Right ventricle myocardium superior (tissue), 1 donor: Measurements from ENCODE around the gene CD40. TPM values are rescaled to one million over a fixed set of nuclear protein-coding genes. Genes with fewer than 3 reads are reported as not detected.

Experiments used
- ATAC-seq: fragments of 200-7000 bp; cut with Tn5 transposase; one replicate; pipeline ENCODE4 v1.9.1; 2020; ENCODE audit warnings: mild to moderate bottlenecking; ENCODE audit not compliant: poor library complexity
- DNase-seq: peaks from one replicate; pipeline ENCODE4 v3.0.0-alpha.2; 2020
- intact Hi-C: fragments of 100-400 bp; cut with DNase I; formaldehyde crosslinking; loops from one replicate; pipeline ENCODE4 v1.11.2; 2022
- total RNA-seq: library from RNA; stranded (reverse); fragmentation: NEBNext Ultra II Directional; extraction: Animal tissue kit (Norgen Biotek cat#: 25700); gene quantifications from one replicate; pipeline ENCODE4 v1.2.1, GENCODE V29; 2021
- donor health status: DM: no; HTN: yes; CAD: no; lungs with severe emphysema.

The CD40 gene
- total RNA-seq, 1 donor from 2014 or later: 7.4 TPM

DNA sequence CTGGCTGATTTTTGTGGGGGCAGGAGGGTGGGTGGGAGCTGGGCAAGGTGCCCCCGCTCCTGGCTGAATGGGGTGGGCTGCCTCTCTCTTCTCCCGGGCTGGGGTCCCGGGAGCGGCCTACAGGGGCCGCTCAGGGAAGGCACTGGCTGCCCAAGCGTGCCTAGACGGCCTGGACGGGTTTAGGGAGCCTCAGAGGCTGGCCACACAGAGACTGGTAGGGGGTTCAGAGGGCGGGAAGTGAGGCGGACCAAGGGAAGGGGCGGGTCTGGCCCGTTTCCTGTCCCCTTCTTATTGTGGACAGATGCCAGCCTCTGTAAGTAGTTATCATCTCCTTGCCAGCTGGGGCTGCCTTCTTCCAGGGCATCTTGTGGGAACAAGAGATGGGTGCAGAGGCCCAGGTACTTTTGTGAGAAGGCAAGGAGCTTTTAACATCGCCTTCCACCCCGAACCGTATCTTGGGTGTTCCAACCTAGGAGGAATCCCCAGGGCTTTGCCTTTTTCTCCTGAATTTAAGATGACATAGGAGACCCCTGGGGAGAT is 437 bp downstream of the CD40 start:
- intact Hi-C loops: no loop called here
- DNase-seq (peak; percentile 63), ATAC-seq (peak; percentile 68)

DNA sequence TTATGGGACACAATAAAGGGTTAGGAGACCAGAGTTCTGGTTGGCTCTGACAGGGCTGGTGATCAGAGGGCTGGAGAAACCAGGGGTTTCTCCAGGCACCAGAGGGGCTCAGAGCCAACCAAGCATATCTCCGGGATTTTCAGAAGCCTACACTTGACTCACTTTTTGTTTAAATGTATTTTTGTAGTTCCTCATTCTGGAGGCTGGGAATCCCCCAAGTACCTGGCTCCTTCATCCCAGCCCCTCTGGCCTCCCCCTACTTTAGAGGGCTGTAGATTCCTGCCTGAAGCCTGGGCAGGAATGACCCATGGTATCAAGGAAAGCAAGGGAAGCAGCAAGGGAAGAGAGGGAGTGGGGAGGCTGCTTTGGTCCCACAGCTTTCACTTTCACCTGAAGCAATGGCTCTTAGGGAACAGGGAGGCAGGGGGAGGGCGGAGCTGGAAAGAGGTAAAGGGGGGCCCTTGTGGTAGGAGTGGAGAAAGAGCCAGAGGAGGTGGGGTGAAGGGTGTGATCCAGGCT is 973 bp downstream of the CD40 start:
- ATAC-seq (no peak), DNase-seq (no peak)
- intact Hi-C loops: no loop called here

DNA sequence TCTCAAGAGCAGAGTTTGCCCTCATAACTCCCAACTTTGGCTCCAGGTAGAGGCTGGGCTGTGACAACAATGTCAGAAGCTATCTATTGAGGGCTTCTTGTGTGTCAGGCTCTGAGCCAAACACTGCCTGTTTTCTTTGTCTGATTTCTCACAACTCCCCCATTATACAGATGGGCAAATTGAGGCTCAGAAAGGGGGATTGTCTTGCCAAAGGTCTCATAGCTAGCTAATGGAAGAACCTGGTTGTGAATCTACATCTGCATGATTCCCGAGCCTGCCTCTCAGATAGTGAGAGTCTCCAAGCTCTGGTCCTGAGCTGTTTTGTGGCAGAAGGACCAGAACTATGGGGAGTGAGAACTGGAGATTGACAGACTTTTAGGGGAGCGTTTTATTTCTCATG is 1.4 kb downstream of the CD40 start:
- DNase-seq: no peak
- intact Hi-C loops: no loop called here
- ATAC-seq: no peak

DNA sequence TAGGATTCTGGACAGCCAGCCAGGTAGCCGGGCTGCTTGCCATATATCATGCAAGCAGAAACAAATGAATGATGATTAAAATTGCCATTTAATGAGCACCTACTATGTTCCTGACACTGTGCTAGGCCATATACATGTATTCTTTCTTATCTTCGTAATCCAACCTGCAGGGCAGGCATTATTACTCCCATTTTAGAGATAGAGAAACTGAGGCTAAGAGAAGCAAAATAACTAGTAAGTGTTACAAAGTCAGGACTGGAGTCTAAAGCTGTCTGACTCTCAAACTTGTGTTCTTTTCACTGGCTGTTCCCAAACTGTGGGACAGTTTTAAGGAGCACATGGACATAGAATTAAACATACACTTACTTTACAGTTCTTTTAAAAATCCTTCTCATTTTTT is 2.0 kb downstream of the CD40 start:
- ATAC-seq: no peak
- no peak for DNase-seq

DNA sequence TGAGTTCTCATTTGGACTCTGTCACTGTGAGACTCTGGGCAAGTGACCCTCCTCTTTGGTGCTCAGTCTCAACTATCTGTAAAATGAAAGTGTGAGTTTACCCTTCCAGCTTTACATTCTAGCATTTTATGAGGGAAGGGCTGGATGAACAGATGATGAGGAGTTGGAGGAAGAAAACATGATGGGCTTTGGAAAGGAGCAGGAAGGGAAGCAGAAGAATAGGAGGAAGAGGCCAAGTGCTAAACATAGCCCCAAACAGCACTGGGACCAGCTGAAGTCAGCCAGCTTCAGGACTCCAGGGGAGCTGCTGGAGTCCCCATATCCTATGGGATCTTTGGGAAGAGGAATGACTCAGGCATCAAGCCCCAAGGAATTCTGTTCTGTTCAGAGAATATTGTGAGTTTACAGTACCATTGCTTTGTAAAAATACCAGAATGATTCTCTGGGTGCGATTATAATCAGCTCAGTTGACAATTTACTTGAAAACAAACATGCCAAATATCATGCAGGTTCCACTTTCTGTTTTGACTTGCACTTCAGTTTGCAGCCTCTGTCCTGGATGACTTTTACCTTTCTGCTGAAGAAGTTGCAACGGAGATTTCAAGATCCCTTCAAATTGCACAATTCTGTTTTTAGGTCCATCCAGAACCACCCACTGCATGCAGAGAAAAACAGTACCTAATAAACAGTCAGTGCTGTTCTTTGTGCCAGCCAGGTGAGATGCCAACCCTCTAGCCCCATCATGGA is 3.2 kb downstream of the CD40 start:
- DNase-seq (no peak), ATAC-seq (no peak)
- intact Hi-C loops: no loop called here

More for the DNA sequence above, 2.0 kb downstream of the CD40 start:
- intact Hi-C loops: no loop called here

DNA sequence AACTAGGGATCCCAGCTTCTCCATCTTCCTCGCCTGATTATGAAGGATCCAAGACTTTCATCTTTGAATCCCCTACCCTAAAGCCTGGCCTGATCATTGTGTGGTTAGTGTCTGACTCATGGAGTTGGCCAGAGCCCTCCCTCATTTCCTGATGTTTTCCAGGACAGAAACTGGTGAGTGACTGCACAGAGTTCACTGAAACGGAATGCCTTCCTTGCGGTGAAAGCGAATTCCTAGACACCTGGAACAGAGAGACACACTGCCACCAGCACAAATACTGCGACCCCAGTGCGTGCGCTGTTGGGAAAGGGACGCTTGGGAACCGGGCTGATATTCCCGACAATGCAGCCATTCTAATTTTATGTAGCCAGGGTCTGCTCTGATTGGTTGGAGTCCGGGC is 4.0 kb downstream of the CD40 start:
- ATAC-seq (no peak), DNase-seq (no peak)

DNA sequence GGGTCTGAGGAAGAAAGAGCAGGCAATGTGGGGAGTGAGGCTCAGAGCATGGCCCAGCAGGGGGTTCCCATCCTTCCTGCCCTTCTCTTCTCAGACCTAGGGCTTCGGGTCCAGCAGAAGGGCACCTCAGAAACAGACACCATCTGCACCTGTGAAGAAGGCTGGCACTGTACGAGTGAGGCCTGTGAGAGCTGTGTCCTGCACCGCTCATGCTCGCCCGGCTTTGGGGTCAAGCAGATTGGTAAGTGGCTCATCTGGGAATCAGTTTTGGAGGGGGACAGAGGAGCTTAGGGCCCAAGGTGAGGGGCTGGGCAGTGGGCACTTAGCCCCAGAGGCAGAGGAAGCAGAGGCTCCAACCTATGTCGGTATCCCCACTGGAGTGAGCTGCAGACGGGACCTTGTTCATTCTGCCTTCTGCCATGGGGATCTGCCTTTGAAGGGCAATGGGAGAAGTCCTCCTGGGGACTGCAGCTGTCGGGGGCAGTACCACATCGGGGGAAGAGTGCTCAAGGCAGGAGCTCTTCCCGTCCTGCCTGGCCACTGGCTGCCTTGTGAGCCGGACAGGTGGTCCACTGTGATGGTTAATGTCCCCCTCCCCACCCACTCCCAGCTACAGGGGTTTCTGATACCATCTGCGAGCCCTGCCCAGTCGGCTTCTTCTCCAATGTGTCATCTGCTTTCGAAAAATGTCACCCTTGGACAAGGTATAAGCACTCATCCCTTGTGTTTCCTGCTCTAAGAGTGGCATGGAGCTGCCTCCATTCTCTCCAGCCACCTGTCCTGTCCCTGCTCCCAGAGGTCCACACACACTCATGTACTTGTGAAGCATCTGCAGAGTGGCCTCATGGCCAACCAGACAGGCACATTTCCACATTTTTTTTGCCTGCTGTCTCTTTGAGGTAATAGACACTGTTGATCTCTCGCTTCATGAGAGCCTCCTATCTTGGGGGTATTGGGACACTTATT is 4.7 kb downstream of the CD40 start:
- DNase-seq (no peak), ATAC-seq (no peak)
- intact Hi-C loops: no loop called here

More for the DNA sequence above, 4.0 kb downstream of the CD40 start:
- intact Hi-C loops: no loop called here

DNA sequence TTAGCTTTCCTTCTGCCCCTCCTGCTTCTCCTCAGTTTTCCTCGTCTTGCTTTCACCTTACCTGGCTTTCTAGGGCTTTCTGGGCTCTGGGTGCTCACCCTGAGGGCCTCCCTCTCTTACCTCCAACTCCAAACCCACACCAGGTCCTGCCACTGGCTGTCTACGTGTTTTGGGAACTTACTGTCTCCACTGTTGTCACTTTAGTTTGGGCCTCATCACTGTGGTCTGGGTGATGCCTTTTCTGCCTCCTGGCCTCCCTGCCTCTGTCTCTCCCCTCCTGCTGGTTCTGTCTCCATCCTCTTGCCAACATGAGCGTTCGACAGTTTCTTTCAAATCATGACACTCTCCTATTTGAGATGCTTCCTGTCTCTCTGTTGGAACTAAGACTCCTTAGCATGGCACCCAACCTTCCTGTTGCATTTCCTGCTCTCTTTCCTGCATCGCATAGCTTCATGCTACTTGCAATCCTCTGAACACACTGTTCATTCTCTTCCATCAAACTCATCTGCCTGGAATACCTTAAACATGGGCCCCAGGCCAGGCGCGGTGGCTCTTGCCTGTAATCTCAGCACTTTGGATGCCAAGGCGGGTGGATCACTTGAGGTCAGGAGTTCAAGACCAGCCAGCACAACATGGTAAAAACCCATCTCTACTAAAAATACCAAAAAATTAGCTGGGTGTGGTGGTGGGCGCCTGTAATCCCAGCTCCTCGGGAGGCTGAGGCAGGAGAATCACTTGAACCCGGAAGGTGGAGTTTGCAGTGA is 5.5 kb downstream of the CD40 start:
- ATAC-seq (no peak), DNase-seq (no peak)
- intact Hi-C loops: no loop called here

DNA sequence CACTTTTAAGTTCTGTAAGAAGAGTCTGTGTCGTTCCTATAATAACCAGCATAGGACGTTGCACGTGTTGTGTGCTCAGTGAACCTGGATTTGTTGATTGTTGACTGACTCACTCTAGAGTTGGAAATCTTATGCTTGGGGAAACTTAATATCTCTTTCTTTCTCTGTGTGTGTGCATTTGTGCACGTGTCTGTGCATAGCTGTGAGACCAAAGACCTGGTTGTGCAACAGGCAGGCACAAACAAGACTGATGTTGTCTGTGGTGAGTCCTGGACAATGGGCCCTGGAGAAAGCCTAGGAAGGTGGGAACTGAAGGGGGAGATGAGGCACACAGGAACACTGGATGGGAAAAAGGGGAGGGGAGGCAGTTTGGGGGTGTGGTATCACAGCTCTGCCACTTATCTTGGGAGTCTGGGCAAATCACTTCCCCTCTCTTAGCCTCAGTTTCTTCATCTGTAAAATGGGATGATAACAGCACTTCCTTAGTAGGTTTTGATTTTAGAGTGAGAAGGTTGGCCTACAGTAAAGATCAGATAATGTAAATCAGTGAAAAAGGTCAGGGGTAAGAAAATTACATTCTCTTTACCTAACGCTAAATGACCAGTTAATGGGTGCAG is 8.4 kb downstream of the CD40 start:
- ATAC-seq: no peak
- intact Hi-C loops: no loop called here

DNA sequence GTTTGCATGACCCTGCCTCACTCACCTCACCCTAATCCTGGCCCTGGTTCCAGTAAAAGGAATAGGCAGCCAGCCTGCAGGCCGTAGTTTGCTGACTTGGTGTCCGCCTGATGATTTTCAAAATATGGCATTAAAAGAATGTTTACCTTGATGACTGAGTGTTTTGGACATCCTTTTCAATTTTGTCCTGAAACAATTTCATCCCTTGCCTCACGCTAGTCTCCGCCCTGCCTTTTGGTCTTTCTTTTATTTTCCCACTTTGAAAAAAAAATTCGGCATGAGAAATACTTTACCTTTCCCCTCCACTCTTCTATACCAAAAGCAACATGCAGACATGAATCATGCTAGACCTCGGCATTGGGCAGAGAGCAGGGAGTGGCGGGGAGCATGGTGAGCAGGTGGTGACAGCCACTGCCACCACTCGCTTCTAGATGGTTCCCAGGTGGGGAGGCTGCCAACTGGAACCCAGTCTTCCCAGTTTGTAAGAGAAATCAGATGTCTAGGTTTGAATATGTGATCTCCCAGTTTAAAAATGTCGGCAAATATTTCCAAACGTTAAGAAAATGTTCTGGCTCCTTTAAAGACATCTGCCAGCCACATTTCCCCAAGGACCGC is 9.4 kb downstream of the CD40 start:
- intact Hi-C loops: no loop called here
- ATAC-seq (no peak), DNase-seq (no peak)

More for the DNA sequence above, 8.4 kb downstream of the CD40 start:
- DNase-seq: no peak

DNA sequence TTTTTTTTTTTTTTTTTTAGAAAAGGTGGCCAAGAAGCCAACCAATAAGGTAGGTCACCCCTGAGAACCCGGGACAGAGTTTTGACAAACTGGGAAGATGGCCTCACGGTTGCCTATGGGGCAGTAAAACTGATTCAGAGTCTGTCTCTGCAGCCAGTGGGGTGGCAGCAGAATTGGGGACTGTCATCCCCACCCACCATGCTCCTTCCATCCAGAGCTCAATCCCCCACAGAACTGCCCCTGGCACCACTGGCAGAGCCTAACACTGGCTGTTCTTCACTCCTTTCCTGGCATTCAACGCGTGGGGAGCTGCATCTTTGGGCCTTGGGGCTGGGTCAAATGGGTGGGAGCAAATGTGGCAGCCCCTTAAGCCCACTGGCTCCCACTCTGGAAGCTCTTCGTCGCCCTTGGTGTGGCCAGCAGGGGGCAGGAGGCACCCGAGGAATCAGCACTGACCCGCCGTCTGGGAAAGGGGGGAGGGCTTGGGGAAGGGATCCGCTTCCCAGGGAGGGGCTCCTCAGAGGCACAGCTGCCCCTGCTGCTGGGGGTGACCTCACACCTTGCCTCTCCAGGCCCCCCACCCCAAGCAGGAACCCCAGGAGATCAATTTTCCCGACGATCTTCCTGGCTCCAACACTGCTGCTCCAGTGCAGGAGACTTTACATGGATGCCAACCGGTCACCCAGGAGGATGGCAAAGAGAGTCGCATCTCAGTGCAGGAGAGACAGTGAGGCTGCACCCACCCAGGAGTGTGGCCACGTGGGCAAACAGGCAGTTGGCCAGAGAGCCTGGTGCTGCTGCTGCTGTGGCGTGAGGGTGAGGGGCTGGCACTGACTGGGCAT is 10.4 kb downstream of the CD40 start:
- intact Hi-C loops: no loop called here
- DNase-seq: peak; percentile 54
- ATAC-seq: peak; percentile 73

DNA sequence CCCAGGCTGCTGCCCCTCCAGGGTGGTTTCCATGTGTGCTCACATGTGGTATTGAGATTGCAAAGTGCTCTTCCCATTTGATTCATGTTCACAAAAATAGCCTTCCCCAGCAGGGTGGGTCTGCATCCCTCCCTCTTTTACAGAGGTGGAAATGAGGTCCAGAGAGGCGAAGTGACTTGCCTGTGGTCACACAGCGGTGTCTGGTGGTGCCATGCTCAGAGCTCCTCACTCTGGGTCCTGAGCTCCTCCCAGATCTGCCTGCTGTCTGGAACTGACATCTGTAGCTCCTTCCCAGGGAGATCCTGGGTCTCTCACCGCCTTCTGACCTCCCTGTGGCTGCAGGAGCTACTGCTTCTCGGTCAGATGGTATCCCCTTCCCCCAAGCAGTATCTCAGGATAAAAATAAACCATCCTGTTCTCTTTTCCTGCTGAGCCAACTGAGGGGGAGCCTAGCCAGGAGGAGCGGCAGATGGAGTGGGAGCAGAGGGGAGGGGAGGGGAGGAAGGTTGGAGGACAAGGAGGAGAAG is 11.9 kb downstream of the CD40 start:
- intact Hi-C loops: loop anchor here (5.0 kb wide), 1 partner anchor 217 kb away; no protein-coding TSS in a partner anchor
- ATAC-seq: peak; percentile 48
- peak; percentile 34 for DNase-seq

DNA sequence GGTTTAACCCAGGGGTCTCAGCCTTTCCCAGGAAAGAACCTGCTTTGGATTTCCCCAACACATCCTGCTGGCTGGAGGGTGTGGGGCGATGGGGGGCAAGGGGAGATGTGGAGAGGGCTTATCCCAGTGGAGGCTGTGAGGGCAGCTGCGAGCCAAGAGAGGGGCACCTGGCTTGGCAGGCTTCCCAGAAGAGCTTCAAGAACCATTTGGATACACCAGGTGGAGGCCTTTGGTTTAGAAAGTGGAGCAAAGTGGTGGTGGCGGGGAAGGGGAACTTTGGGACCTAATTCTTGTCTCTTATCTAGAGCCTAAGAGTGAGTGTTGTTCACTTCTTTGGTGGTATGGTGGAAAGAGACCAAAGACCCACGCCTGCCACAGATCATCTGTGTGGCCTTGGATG is 12.4 kb downstream of the CD40 start:
- intact Hi-C loops: loop anchor here (5.0 kb wide), 1 partner anchor 217 kb away; no protein-coding TSS in a partner anchor
- DNase-seq (no peak), ATAC-seq (no peak)

DNA sequence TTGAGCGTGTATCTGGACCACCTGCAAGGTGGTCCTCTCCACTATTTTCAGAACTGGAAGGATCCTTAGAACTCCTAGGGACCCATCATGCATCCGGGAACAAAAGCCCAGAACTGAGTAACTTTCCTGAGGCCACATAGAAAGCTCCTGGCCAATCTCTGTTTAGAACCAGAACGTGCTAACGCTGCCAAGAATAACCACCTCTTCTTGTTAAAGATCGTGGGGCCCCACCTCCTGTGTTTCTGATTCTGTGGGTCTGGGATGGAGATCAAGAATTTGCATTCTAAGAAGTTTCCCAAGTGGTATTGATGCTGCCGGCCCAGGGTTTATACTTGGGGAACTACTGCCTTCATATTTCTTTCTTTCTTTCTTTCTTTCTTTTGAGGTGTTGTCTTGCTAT is 13.3 kb downstream of the CD40 start:
- DNase-seq (peak; percentile 1), ATAC-seq (no peak)
- intact Hi-C loops: loop anchor here (5.0 kb wide), 1 partner anchor 216 kb away; no protein-coding TSS in a partner anchor

DNA sequence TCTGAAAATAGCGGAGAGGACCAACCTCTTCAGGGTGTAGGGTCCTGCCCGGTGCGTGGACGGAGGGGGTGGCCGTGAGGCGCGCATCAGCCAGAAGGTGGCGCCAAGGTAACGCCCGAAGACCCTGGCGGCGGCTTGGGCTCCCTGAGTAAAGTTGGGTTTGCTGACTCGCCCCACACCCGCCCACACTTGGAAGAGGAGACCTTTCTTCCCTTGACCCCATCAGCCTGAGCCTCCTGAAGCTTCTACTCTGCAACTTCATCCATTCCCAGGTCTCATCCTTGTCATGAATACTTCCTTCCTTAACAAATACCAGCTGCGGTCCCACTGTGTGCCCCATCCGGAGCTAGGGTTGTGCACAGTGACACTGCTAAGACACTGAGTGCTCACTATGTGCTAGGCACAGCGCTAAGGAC is 14.6 kb downstream of the CD40 start:
- DNase-seq (peak; percentile 83), ATAC-seq (peak; percentile 90)
- intact Hi-C loops: loop anchor here (5.0 kb wide), 1 partner anchor 215 kb away; no protein-coding TSS in a partner anchor

DNA sequence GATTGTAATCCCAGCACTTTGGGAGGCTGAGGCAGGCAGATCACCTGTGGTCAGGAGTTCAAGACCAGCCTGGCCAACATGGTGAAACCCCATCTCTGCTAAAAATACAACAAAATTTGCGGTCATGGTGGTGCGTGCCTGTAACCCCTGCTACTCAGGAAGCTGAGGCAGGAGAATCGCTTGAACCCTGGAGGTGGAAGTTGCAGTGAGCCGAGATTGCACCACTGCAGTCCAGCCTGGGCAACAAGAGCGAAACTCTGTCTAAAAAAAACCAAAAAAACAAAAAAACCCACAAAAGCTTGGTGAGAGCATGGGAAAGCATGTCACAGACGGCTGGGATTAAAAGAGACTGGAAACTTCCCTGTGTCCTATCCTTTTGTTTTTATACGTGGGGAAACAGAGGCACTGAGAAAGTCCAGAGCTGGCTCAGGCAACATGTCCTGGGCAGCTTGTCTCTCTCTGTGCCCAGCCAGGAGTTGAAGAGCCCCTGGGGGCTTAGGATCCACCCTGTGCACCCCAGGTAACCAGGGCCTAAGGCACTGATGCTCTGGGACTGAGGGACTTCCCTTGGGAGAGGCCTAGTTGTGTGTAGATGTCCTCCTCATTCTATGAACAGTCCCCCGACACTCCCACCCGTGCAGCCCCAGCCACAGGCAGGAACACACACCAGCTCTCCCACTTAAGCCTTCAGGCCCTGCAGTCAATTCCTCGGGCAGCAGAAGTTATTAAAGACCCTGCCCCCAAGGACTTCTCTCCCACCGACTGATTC is 16.0 kb downstream of the CD40 start:
- ATAC-seq: no peak
- intact Hi-C loops: loop anchor here (5.0 kb wide), 1 partner anchor 213 kb away; no protein-coding TSS in a partner anchor
- peak; percentile 13 for DNase-seq
